Effector memory CD4-positive, alpha-beta T cell (primary cell): ENCODE data around the gene PLEKHA5.

Source experiments
- DNase-seq, 3 donors: peaks; one replicate each; pipeline ENCODE4 v3.0.0-alpha.2; 2020
- H3K27ac ChIP-seq: 2 replicates; pipeline ENCODE4 v1.7.0; 2013; ENCODE audit warnings: mild to moderate bottlenecking, low read length, moderate library complexity; ENCODE audit not compliant: insufficient read depth, poor library complexity, severe bottlenecking
- H3K27me3 ChIP-seq: replicated peaks from 2 replicates; pipeline ENCODE4 v1.7.0; 2013; ENCODE audit warnings: mild to moderate bottlenecking, low read length; ENCODE audit not compliant: insufficient read depth, control insufficient read depth, poor library complexity, severe bottlenecking
- H3K36me3 ChIP-seq: 2 replicates; pipeline ENCODE4 v1.7.0; 2013; ENCODE audit warnings: mild to moderate bottlenecking, low read length, moderate library complexity; ENCODE audit not compliant: control insufficient read depth, insufficient read depth
- H3K4me1 ChIP-seq: 2 replicates; pipeline ENCODE4 v1.7.0; 2013; ENCODE audit warnings: low read length, mild to moderate bottlenecking; ENCODE audit not compliant: control insufficient read depth, insufficient read depth, poor library complexity, severe bottlenecking
- H3K4me3 ChIP-seq: 2 replicates; pipeline ENCODE4 v1.7.0; 2013; ENCODE audit warnings: low read length, low read depth, mild to moderate bottlenecking; ENCODE audit not compliant: insufficient read depth, poor library complexity, severe bottlenecking
- H3K9me3 ChIP-seq: 2 replicates; pipeline ENCODE4 v1.7.0; 2013; ENCODE audit warnings: mild to moderate bottlenecking, low read length, moderate library complexity; ENCODE audit not compliant: control insufficient read depth

Gene PLEKHA5

DNA sequence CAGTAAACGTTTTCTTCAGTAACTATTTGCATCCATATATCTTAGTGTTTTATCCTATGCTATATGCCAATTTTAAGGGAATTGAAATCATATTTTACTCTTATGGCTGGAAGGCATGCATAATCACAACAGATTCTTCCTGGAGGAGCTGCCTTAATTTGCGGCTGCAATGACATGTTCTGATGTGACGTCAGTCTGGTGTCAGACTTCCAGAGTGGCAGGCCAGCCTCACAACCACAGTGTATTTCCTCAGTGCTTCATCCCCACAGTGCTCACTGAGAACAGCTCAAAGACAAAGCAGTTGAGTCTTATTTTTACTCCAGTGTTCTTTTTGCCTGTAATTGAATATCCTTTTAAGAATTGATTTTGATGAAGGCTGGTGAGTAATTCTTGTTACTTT, 107.1 kb downstream of the PLEKHA5 start:
- no peak for DNase-seq
- Histone ChIP-seq H3K4me1 (no peaks in the 10 kb centered on the region), H3K27me3 (no peaks in the 10 kb centered on the region), H3K36me3 (no peaks in the 10 kb centered on the region), H3K9me3 (no peaks in the 10 kb centered on the region), H3K4me3 (no peak overlapping the region), H3K27ac (no peak overlapping the region)

DNA sequence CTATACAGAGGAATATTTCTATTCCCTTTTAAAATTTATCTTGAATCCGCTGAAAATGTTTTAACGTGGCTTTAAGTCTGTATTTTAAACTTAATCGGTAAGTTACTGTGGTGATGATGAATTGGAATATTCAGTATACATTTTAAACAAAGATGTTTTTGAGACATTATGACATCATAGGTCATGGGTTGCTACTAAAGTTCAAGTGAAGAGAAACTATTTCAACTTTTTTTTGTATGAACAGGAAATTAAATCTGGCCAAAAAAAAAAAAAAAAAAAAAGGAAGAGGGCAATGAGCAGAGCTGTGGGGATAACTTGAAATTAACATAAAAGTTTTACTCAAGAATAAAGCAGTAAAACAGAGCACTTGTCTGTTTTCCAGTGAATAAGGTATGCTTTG, 109.0 kb downstream of the PLEKHA5 start:
- Histone ChIP-seq H3K36me3 (no peaks in the 10 kb centered on the region), H3K4me3 (no peak overlapping the region), H3K27ac (no peak overlapping the region), H3K4me1 (no peaks in the 10 kb centered on the region), H3K9me3 (no peaks in the 10 kb centered on the region), H3K27me3 (no peaks in the 10 kb centered on the region)
- no peak for DNase-seq

DNA sequence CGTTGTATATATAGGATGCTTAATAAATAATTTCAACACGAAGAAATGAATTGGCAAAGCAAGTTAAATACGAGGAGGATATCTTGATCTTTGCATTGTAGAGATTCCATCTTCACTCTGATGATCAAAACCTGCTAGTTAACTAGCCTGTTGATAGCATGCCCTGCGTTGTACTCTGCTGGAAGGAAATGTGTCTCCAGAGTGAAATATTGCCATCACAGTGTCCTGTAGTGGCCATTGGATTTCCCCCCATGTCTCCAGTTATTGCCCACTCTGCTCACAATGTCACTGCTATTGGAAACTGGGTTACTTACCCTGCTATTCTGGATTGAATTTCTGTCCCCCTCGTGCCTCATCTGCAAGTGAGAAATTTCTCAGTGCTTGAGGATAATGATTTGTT, 109.6 kb downstream of the PLEKHA5 start:
- Histone ChIP-seq H3K4me1 (no peaks in the 10 kb centered on the region), H3K4me3 (no peak overlapping the region), H3K36me3 (no peaks in the 10 kb centered on the region), H3K27ac (no peak overlapping the region), H3K9me3 (no peaks in the 10 kb centered on the region), H3K27me3 (no peaks in the 10 kb centered on the region)
- no peak for DNase-seq

DNA sequence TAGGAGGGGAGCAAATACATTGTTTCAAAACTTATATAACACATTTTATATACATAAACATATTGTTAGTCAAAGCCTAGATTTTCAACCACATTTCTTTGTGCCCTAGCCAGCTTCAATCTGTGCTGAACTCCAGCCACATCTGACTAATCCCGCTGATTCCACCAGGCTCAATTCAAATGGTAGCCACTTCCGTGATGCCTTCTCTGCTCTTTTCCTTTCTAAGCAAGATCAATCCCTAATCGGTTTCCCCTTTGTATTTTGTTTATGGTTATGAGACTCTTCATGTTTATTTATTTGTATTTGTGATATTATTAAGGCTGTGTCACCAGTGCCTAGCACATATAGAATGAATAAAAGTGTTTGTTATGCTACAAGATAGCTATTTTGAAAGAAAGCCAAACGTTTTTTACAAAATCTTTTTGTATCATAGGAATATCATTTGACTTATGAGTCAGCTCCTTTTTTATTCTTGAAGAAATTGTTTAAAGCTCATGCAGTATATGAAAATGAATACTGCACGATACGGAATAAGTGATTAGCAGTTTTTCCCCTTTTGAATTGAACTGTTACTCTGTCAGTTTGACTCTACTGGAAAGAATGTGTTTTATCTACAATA, 110.2 kb downstream of the PLEKHA5 start:
- no peaks in the 10 kb centered on the region for H3K36me3 ChIP-seq
- H3K4me3 ChIP-seq: no peak overlapping the region
- H3K27ac ChIP-seq: no peak overlapping the region
- H3K27me3 ChIP-seq: no peaks in the 10 kb centered on the region
- no peak for DNase-seq
- H3K4me1 ChIP-seq: no peaks in the 10 kb centered on the region
- H3K9me3 ChIP-seq: no peaks in the 10 kb centered on the region

DNA sequence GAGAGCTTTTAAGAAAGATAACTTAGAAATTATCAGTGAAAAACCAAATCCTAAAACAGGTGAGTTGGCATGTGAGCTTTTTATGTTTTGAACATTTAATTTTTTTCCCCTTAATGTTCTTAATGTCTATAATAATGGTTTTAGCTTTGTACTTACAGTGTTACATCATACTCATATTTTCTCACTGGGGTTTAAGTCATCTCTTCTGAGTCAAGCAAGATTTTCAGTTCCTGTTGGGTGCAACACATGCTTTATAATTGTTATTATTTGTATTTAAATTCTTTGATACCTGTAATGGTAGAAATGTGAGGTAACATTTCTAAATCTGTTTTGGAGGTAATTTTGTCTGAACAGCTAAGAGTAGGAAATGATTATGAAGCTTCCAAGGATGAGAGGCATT, 113.0 kb downstream of the PLEKHA5 start:
- no peak for DNase-seq
- H3K4me1 ChIP-seq: no peaks in the 10 kb centered on the region

DNA sequence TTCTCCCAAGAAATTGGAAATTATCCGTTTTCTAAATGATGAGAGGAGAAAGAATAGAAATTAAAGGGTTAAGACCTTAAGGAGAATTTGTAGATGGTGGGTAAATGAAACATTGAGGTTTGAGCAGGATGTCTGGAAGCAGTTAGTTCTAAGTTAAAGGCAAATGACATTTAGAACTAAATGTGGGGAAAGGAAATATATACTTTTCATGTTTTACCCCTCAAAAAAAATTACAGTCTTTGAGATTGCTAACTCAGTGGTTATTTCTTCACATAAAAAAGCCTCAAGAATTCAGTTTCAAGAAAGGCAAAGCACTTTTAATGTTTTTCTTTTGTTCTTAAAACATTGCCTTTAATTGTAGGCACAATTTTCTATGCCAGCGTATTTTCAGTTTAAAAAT, 114.0 kb downstream of the PLEKHA5 start:
- DNase-seq: no peak
- no peak overlapping the region for H3K4me3 ChIP-seq
- H3K36me3 ChIP-seq: no peaks in the 10 kb centered on the region
- H3K4me1 ChIP-seq: no peaks in the 10 kb centered on the region
- no peaks in the 10 kb centered on the region for H3K9me3 ChIP-seq
- no peak overlapping the region for H3K27ac ChIP-seq
- no peaks in the 10 kb centered on the region for H3K27me3 ChIP-seq

More for the DNA sequence above, 113.0 kb downstream of the PLEKHA5 start:
- H3K27ac ChIP-seq: no peak overlapping the region
- H3K36me3 ChIP-seq: no peaks in the 10 kb centered on the region
- no peak overlapping the region for H3K4me3 ChIP-seq
- H3K9me3 ChIP-seq: no peaks in the 10 kb centered on the region
- H3K27me3 ChIP-seq: no peaks in the 10 kb centered on the region

DNA sequence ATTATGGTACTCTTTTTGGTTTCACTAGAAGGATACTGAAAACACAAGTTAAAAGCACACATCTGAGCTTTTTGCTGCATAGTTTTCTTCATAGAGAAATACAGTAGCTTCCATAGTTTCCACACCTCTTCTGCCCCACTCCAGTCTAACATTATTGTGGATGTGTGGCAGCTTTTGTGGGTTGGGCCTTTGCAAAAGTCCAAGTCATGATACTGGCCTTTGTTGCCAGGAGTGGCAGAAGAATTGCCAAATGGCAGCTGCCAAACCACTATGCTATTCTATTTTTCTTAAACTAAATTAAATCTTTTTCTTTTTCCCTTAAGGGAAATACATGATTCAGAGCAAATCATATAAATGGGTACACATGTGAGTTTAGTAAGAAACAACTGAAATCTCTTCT, 114.8 kb downstream of the PLEKHA5 start:
- Histone ChIP-seq H3K27ac (no peak overlapping the region), H3K4me1 (no peaks in the 10 kb centered on the region), H3K9me3 (no peaks in the 10 kb centered on the region), H3K27me3 (no peaks in the 10 kb centered on the region), H3K36me3 (no peaks in the 10 kb centered on the region), H3K4me3 (no peak overlapping the region)
- no peak for DNase-seq

DNA sequence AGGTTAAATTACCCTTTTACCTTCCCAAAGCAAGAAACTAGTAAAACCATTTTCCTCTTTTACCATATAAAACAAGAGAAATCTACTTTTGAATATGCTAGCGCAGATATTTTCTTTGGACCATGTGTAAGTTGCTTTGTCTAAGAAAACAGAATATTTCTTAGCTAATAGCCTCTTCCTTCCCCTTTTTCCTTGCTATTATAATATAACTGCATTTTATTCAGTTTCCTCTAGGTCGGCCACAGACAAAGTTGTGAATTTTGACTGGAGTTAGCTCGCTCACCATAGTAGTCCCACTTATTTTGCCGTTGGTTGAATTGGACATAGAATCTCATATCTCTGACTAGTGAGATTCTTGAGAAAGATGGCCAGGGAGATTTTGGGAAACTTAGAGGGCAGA, 115.6 kb downstream of the PLEKHA5 start:
- Histone ChIP-seq H3K4me3 (no peak overlapping the region), H3K27me3 (no peaks in the 10 kb centered on the region), H3K4me1 (no peaks in the 10 kb centered on the region), H3K27ac (no peak overlapping the region), H3K9me3 (no peaks in the 10 kb centered on the region), H3K36me3 (no peaks in the 10 kb centered on the region)
- no peak for DNase-seq

DNA sequence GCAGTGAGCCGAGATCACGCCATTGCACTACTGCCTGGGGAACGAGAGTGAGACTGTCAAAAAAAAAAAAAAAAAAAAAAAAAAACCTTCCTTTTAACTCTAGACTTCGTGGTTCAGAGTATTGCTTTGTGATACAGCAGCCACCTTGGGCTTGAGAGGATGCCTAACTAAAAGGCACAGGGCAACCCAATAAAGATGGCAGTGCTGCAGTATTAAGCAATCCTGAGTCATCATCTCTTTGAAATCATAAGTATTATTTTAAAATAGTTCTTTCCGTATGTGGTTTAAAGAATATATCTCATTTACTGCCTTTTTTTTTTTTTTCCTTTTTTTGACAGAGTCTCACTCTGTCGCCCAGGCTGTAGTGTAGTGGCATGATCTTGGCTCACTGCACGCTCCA, 116.1 kb downstream of the PLEKHA5 start:
- H3K27ac ChIP-seq: no peak overlapping the region
- H3K27me3 ChIP-seq: no peaks in the 10 kb centered on the region
- no peak overlapping the region for H3K4me3 ChIP-seq
- no peaks in the 10 kb centered on the region for H3K9me3 ChIP-seq
- no peaks in the 10 kb centered on the region for H3K36me3 ChIP-seq
- no peak for DNase-seq
- H3K4me1 ChIP-seq: no peaks in the 10 kb centered on the region

DNA sequence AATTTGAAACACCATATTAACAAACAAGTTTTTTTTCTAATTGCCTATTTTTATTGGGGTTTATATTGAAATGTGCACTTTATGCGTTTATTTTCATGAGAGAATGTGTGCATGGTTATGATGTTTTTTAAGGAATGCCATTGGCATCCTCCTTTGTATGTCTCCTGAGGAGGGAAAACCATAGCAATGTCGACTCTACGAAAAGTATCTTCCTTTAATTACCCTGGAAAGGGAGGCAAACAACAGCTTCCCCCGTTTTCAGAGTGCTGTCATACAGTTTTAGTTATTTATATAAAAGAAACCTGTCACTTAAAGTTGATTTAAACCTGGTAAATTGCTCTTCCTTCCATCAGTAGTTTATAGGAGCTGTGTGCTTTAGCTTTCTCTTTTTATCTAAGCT, 117.4 kb downstream of the PLEKHA5 start:
- no peaks in the 10 kb centered on the region for H3K27me3 ChIP-seq
- H3K36me3 ChIP-seq: no peaks in the 10 kb centered on the region
- H3K9me3 ChIP-seq: no peaks in the 10 kb centered on the region
- no peaks in the 10 kb centered on the region for H3K4me1 ChIP-seq
- no peak overlapping the region for H3K27ac ChIP-seq
- no peak for DNase-seq
- H3K4me3 ChIP-seq: no peak overlapping the region
